ENCODE results near the gene PRRC2A.

The PRRC2A gene

DNA sequence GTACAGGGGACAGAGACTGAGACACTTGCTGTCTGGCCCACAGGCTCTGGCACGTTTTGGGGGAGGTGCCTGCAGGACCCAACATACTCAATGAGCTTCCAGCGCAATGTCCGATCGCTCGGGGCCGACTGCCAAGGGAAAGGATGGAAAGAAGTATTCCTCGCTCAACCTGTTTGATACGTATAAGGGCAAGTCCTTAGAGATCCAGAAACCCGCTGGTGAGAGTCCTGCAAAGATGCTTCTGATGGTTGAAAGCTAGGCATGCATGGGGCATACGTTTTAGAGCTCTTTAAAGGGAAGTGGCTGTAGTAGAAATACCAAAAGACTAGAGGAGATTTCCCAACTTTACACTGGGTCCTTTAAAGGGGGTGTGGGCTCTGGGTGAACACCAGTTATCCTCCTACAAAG is 2.2 kb downstream of the PRRC2A start:
- no peak for DNase-seq (ENCODE audit: low read depth in 2 of 2)

DNA sequence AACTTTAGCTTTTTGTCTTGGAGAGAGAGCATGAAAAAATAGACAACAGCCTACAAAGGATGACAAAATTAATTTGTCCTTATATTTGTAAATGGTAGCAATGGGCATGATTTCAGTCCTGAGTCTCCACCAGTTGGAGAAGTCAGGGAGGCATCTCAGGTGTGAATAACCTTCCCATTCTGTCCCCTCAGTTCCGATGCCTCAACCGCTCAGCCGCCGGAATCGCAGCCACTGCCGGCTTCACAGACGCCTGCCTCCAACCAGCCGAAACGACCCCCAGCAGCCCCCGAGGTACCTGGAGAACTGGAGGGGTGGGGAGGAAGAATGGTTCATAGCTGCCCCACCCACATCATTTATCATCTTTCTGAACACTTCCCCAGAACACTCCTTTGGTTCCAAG is 3.6 kb downstream of the PRRC2A start:
- DNase-seq (ENCODE audit: low read depth in 2 of 2): no peak

- DNase-seq (ENCODE audit: low read depth in 2 of 2): no peak
Measured at GRCh38 chr6:31626952-31627351, 6.4 kb downstream of the PRRC2A start.

DNA sequence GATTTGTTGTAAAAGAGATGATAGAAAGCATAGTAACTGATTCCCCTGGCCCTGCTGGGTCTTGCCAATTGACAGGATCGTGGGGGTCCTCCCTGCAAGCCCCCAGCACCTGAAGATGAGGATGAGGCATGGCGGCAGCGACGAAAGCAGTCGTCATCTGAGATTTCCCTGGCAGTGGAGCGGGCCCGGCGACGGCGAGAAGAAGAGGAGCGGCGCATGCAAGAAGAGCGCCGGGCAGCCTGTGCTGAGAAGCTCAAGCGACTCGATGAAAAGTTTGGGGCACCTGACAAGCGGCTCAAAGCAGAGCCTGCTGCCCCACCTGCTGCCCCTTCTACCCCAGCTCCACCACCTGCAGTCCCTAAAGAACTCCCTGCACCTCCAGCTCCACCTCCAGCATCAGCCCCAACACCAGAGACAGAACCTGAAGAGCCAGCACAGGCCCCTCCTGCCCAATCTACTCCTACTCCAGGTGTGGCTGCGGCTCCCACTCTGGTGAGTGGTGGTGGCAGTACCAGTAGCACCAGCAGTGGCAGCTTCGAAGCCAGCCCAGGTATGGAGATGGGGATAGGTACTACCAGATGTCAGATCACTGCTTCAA is 7.3 kb downstream of the PRRC2A start:
- no peak for DNase-seq (ENCODE audit: low read depth in 2 of 2)

GRCh38 chr6:31629014-31629413 is 8.5 kb downstream of the PRRC2A start:
- DNase-seq (ENCODE audit: low read depth in 2 of 2): no peak

DNA sequence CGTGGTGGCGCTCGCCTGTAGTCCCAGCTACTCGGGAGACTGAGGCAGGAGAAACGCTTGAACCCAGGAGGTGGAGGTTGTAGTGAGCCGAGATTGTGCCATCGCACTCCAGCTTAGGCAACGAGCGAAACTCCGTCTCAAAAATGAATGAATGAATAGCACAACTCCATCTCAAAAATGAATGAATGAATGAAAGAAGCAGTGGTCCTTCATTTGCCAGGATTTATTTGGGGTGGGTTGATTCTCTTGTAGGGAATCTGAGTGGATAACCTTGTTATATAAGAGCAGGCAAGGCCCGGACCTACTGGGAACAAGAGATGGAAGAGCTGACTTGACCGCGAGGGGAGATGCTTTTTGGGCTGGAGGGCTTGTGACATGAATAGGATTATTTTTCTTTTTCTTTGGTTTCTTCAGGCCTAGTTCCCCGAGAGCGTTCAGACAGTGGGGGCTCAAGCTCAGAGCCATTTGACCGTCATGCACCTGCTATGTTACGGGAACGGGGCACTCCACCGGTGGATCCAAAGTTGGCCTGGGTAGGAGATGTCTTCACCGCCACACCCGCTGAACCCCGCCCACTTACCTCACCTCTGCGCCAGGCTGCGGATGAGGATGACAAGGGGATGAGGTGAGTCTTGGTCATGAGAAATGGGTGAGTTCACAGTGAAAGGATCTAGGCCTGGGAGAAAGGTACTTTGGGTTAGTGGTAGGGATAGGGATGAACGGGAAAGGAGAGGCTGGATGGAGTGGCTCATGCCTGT is 9.8 kb downstream of the PRRC2A start:
- DNase-seq (ENCODE audit: low read depth in 2 of 2): no peak

DNA sequence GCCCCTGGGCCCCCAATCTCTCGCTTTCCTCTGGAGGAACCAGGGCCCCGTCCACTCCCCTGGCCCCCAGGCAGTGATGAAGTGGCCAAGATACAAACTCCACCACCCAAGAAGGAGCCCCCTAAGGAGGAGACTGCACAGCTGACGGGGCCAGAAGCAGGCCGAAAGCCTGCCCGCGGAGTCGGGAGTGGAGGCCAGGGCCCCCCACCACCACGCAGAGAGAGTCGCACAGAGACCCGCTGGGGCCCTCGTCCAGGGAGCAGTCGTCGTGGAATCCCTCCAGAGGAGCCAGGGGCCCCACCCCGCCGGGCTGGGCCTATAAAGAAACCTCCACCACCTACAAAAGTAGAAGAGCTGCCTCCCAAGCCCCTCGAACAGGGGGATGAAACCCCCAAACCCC is 10.7 kb downstream of the PRRC2A start:
- no peak for DNase-seq (ENCODE audit: low read depth in 2 of 2)

DNA sequence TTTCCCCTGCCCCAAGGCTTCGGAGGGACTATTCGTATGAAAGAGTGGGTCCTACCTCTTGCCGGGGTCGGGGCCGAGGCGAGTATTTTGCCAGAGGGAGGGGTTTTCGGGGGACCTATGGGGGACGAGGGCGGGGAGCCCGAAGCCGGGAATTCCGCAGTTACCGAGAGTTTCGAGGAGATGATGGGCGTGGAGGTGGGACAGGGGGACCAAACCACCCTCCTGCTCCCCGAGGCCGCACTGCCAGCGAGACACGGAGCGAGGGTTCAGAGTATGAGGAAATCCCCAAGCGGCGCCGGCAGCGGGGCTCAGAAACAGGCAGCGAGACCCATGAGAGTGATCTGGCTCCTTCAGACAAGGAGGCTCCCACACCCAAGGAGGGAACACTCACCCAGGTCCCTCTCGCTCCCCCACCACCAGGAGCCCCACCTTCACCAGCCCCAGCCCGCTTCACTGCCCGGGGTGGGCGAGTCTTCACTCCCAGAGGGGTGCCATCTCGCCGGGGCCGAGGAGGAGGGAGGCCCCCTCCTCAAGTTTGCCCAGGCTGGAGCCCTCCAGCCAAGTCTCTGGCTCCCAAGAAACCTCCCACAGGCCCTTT is 11.3 kb downstream of the PRRC2A start:
- DNase-seq (ENCODE audit: low read depth in 2 of 2): no peak

DNA sequence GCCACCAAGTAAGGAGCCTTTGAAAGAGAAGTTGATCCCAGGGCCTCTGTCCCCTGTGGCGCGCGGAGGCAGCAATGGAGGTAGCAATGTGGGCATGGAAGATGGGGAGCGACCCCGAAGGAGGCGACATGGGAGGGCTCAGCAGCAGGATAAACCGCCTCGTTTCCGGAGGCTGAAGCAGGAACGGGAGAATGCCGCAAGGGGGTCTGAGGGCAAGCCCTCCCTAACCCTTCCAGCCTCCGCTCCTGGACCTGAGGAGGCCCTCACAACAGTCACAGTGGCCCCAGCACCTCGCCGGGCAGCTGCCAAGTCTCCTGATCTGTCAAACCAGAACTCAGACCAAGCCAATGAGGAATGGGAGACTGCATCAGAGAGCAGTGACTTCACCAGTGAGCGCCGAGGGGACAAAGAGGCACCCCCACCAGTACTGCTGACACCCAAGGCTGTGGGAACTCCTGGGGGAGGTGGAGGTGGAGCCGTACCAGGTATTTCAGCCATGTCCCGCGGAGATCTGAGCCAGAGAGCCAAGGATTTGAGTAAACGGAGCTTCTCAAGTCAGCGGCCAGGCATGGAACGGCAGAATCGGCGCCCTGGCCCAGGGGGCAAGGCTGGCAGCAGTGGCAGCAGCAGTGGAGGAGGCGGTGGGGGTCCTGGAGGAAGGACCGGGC is 11.9 kb downstream of the PRRC2A start:
- DNase-seq (ENCODE audit: low read depth in 2 of 2): no peak

DNA sequence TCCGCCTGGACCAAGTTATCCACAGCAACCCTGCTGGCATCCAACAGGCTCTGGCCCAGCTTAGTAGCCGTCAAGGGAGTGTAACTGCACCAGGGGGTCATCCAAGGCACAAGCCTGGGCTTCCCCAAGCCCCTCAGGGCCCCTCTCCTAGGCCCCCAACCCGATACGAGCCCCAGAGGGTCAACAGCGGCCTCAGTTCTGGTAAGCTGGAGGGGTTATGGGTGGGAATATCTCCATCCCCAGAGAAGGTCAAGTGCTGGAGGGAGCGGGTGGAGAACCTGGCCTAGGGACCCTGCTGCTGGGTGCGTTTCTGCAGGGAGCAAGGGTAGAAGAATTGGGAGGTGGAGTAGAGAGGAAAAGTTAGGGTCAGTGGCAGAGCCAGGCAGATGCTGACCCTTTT is 12.9 kb downstream of the PRRC2A start:
- DNase-seq (ENCODE audit: low read depth in 2 of 2): no peak

DNA sequence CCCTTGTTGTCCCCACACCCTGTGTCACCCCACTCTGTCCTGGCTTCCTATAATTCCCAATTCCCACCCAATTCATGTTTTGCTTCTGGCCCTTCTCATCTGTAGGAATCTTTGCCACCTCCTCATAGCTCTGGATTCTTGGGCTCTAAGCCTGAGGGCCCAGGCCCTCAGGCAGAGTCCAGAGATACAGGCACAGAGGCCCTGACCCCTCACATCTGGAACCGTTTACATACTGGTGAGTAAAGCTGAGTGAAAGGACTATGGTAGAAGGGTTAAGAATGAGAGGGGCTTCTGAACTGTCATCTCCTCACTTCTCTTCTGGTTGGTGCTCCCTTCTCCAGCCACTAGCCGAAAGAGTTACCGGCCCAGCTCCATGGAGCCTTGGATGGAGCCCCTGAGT is 13.6 kb downstream of the PRRC2A start:
- no peak for DNase-seq (ENCODE audit: low read depth in 2 of 2)

GRCh38 chr6:31634969-31635575 is 14.6 kb downstream of the PRRC2A start:
- DNase-seq (ENCODE audit: low read depth in 2 of 2): no peak

GRCh38 chr6:31636698-31637596 is 16.4 kb downstream of the PRRC2A start:
- DNase-seq (ENCODE audit: low read depth in 2 of 2): no peak

- DNase-seq (ENCODE audit: low read depth in 2 of 2): no peak
Measured at GRCh38 chr6:31639043-31639442, 18.5 kb downstream of the PRRC2A start.

GRCh38 chr6:31639449-31639861 is 18.9 kb downstream of the PRRC2A start:
- no peak for DNase-seq (ENCODE audit: low read depth in 2 of 2)

DNA sequence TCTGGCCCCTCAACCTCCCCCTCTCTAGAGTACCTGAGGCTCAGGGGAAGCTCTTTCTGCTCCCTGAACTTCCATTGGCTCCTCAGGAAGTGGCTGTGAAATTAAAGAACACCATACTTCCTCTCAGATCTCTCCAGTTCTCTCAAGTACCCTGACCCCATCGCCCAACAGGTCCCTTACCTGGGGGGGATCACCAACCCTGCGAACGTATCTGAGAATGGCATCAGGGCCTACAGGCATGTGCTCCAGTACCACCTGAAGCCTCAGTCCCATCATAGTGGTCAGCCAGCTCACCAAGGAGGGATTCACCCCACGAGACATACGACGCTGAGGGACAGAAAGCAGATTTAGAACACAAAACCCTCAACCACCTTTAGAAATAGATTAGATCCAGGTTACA is 20.1 kb downstream of the PRRC2A start:
- no peak for DNase-seq (ENCODE audit: low read depth in 2 of 2)

- no peak for DNase-seq (ENCODE audit: low read depth in 2 of 2)
Measured at GRCh38 chr6:31641370-31641769, 20.9 kb downstream of the PRRC2A start.

- DNase-seq (ENCODE audit: low read depth in 2 of 2): no peak
Measured at GRCh38 chr6:31642798-31643570, 22.5 kb downstream of the PRRC2A start.

- no peak for DNase-seq (ENCODE audit: low read depth in 2 of 2)
Measured at GRCh38 chr6:31643818-31644454, 23.4 kb downstream of the PRRC2A start.

GRCh38 chr6:31645325-31645724 is 24.8 kb downstream of the PRRC2A start:
- DNase-seq (ENCODE audit: low read depth in 2 of 2): no peak
